Skin of body (tissue), 2 donors: Measurements from ENCODE around the gene CORO2B. TPM values are rescaled to one million over a fixed set of nuclear protein-coding genes. Genes with fewer than 3 reads are reported as not detected.

Source experiments
- DNase-seq: peaks from one replicate; lab custom pipeline; 2025; lab: John Stamatoyannopoulos, UW
- total RNA-seq: library from RNA; depleted of rRNA; stranded (reverse); fragments of >200 nt; gene quantifications from one replicate; pipeline ENCODE4 v1.2.3, GENCODE V29; 2014

CORO2B gene
- total RNA-seq, 1 donor from 2014 or later = 2.4 TPM

- DNase-seq = no peak
Observed at GRCh38 chr15:68697711-68698690, 119.2 kb downstream of the CORO2B start.

GRCh38 chr15:68698708-68699107 lies 119.9 kb downstream of the CORO2B start:
- no peak for DNase-seq

- DNase-seq = no peak
Observed at GRCh38 chr15:68699124-68699880, 120.5 kb downstream of the CORO2B start.

- no peak for DNase-seq
Observed at GRCh38 chr15:68699881-68700454, 121.2 kb downstream of the CORO2B start.

GRCh38 chr15:68700455-68701123 lies 121.8 kb downstream of the CORO2B start:
- DNase-seq = peak; percentile 58

DNA sequence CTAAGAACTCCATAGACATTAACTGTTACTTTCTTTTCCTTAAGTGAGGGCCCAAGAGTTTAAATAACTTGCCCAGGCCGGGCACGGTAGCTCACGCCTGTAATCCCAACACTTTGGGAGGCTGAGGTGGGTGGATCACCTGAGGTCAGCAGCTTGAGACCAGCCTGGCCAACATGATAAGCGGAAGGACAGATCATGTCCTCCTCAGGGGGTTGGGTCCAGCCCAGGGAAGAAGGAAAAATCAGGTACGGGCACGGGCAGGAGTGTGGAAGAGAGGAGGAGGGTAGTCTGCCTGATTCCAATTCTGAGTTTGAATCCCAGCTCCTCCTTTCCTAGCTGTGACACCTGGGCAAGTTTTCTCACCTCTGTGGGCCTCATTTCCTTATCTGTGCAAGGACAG lies 123.1 kb downstream of the CORO2B start:
- DNase-seq = no peak

DNA sequence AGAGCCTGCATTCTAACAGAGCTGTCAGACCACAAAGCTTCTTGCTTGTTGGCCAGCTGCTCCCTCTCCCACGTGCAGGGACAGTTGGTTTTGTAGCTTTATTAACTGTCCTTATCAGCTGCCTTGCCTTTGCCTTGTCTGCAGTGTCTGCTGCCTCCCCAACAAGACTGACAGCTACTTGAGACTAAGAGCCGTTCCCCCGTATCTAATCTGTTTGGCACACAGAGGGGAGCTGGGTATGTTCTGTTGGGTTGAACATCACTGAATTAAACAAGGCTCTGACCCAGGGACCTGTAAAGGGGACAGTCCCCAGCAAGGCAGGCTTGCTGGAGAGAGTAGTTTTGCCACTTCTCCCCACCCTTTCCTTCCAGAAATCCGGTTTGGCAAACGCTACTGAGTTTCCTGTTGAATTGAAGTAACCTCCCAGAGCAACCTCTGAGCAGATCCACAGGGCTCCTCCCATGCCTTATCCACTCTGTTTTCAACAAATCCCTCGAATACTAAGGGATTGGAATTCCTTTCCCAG lies 125.8 kb downstream of the CORO2B start:
- DNase-seq = peak; percentile 44

DNA sequence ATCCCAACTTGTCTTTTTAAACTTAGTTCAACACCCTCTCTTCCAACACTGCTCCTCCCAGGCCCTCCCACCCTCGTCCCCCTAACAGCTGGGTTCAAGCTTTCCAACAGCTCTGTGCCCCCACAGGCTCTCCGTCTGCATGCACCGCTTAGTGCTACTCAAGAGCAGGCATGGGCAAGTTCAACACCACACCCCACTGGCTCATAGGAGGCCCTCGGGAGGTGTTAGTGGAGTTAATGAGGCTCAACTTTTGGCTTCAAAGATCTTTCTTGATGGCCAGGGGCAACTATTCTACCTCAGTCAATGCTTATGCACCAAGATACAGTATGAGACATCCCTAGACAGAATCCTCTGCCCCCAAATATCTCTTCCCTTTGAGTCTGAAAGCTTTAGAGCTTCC lies 127.5 kb downstream of the CORO2B start:
- no peak for DNase-seq

GRCh38 chr15:68706931-68707330 lies 128.1 kb downstream of the CORO2B start:
- DNase-seq = no peak

DNA sequence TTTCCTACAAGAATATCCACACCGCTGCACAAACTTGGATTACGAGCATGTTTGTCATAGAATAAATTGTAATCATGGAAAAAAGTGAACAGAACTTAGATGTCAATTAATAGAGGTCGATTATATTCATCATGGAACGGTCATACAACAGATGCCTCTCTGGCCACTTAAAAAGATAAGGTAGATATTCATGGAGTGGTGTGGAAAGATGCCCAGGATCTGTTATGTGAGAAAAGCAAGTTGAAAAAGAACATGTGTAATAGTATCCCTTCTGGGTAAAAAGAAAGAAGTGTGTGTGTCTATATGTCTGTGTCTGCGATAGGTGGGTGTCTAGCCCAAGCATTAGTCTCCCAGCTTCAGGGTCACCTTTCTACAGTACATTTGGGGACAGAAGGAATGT lies 128.6 kb downstream of the CORO2B start:
- DNase-seq = no peak

GRCh38 chr15:68709876-68710275 lies 131.1 kb downstream of the CORO2B start:
- no peak for DNase-seq

GRCh38 chr15:68710536-68710935 lies 131.7 kb downstream of the CORO2B start:
- no peak for DNase-seq

DNA sequence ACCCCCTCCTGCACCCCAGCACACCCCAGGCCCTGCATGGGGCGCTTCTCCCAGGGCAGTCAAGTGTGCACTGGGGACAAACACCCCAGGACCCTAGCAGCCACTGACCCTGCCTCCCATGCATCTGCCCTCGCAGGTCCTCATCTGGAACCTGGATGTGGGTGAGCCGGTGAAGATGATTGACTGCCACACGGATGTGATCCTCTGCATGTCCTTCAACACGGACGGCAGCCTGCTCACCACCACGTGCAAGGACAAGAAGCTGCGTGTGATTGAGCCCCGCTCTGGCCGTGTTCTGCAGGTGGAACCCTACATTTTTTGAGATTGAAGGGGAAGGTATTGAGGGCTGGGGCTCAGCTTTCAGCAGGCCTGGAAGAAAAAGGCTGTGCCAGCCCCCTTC lies 132.6 kb downstream of the CORO2B start:
- DNase-seq = no peak

GRCh38 chr15:68712886-68713285 lies 134.1 kb downstream of the CORO2B start:
- DNase-seq = no peak

- DNase-seq = no peak
Observed at GRCh38 chr15:68713874-68714273, 135.1 kb downstream of the CORO2B start.

GRCh38 chr15:68715111-68715510 lies 136.3 kb downstream of the CORO2B start:
- no peak for DNase-seq

DNA sequence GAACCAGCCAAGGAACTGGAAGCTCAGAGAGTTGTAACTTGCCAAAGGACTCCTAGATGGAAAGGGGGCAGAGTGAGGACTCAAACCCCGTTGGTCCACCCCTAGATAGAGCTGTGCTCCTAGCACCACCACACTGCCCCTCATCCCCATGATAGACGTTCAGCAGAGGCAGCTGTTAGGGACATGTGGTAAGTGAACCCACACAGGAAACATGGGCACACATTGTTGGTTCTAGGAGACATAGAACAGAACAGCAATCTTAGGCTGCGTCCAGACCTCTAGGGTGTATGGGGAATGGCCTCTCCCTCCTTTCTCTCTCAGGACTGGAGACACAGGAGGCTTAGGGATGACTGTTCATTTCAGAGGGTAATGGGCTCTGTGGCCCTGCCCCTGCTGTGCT lies 139.2 kb downstream of the CORO2B start:
- no peak for DNase-seq

GRCh38 chr15:68718468-68718867 lies 139.7 kb downstream of the CORO2B start:
- DNase-seq = no peak

GRCh38 chr15:68719051-68719450 lies 140.3 kb downstream of the CORO2B start:
- DNase-seq = no peak

DNA sequence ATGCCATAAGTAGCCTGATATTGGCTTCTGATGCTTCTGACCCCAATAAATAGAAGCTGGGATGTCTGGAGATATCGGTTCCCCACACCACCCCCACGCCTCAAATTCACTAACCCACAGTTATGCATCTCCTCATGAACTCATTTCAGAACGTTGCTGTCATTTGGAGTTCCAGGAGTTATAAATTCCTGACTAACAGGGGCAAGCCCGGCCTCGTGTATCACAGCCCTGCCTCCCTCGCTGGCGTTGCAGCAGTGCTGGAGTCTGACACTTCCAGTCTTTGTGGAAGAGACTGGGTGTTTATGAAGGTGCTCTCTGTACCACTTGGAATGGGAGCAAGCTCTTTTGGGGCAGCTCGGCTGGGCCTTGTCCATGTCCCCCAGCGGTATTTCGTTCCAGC lies 140.9 kb downstream of the CORO2B start:
- DNase-seq = no peak

GRCh38 chr15:68721886-68722285 lies 143.1 kb downstream of the CORO2B start:
- no peak for DNase-seq
